H1 (cell line): Measurements from ENCODE around the gene ADA. TPM values are rescaled to one million over a fixed set of nuclear protein-coding genes. Genes with fewer than 3 reads are reported as not detected.

Source experiments
- FOSL1 ChIP-seq: IDR thresholded peaks from 2 replicates; pipeline ENCODE4 v1.6.1; 2011; ENCODE audit warnings: mild to moderate bottlenecking, low read depth, low read length, moderate library complexity; ENCODE audit not compliant: insufficient read depth
- KDM5A ChIP-seq: fragments of 200-600 bp; IDR thresholded peaks from 2 replicates; pipeline ENCODE4 v1.7.1; 2012; ENCODE audit warnings: mild to moderate bottlenecking, low read length, inconsistent platforms, mixed read lengths
- PHF8 ChIP-seq: fragments of 200-600 bp; sonication (generic); conservative IDR thresholded peaks from 2 replicates; pipeline ENCODE4 v1.7.1; 2012; ENCODE audit warnings: low read depth, mild to moderate bottlenecking, inconsistent platforms, low read length, moderate library complexity
- RBBP5 ChIP-seq: IDR thresholded peaks from 2 replicates; pipeline ENCODE4 v1.7.1; 2012; ENCODE audit warnings: low read depth, mild to moderate bottlenecking, inconsistent platforms, low read length, moderate library complexity, borderline replicate concordance
- SP1 ChIP-seq: IDR thresholded peaks from 2 replicates; pipeline ENCODE4 v1.6.1; 2011; ENCODE audit warnings: low read depth, low read length
- polyA plus RNA-seq, 7 experiments: library from polyadenylated mRNA; depleted of rRNA in 3 of 7; stranded (reverse) in 5 of 7; unstranded in 2 of 7; fragments of >200 nt in 5 of 7; fragments of 200-250 nt in 2 of 7; gene quantifications; 1 replicate in 5 of 7; 2 replicates in 1 of 7; 4 replicates in 1 of 7; pipeline versions ENCODE4 v1.2.1 to v1.2.3, GENCODE V29; 2011 to 2013; ENCODE audit warnings: missing spikeins in 2 of 7, mixed read lengths in 2 of 7
- total RNA-seq: library from RNA; stranded (reverse); fragmentation: NEBNext Ultra II Directional; extraction: Animal tissue kit (Norgen Biotek cat#: 25700); gene quantifications from 2 replicates; pipeline ENCODE4 v1.2.1, GENCODE V29; 2021

Gene ADA
- total and polyA plus RNA-seq, 2 of the 8 experiments (the other 6 are each of a cell fraction or from before 2014, with no cell fraction given), result 19.9 to 32.8 TPM

GRCh38 chr20:44613575-44613974 is 37.9 kb downstream of the ADA start (continued):
- TF ChIP-seq FOSL1 (no peak), PHF8 (no peak), RBBP5 (no peak), KDM5A (no peak), SP1 (no peak)
